ENCODE data around the gene NGEF.

Gene NGEF

GRCh38 chr2:232876161-232876977 lies 136.7 kb downstream of the NGEF start:
- no peaks in the 10 kb centered on the region for H3K36me3 ChIP-seq (ENCODE audit: insufficient read depth, low read length)
- H3K9me3 ChIP-seq (ENCODE audit: low read length): no peaks in the 10 kb centered on the region
- no peaks in the 10 kb centered on the region for H4K20me1 ChIP-seq (ENCODE audit: insufficient read depth, low read length)
- H3K9ac ChIP-seq (ENCODE audit: low read length): no peak overlapping the region
- no peaks in the 10 kb centered on the region for H3K79me2 ChIP-seq (ENCODE audit: insufficient read depth, low read length)
- H3K4me3 ChIP-seq (ENCODE audit: low read depth, low read length, poor library complexity, severe bottlenecking): peak overlapping the region; percentile 56
- no peak overlapping the region for H3K27ac ChIP-seq (ENCODE audit: low read depth, low read length, poor library complexity, severe bottlenecking)
- no peaks in the 10 kb centered on the region for H3K4me1 ChIP-seq (ENCODE audit: insufficient read depth, low read length, severe bottlenecking)
- peak overlapping the region; percentile 54 for H3K4me2 ChIP-seq (ENCODE audit: low read length)
- no peak overlapping the region for H2AFZ ChIP-seq (ENCODE audit: low read length)
- TF ChIP-seq, protein P1, sequence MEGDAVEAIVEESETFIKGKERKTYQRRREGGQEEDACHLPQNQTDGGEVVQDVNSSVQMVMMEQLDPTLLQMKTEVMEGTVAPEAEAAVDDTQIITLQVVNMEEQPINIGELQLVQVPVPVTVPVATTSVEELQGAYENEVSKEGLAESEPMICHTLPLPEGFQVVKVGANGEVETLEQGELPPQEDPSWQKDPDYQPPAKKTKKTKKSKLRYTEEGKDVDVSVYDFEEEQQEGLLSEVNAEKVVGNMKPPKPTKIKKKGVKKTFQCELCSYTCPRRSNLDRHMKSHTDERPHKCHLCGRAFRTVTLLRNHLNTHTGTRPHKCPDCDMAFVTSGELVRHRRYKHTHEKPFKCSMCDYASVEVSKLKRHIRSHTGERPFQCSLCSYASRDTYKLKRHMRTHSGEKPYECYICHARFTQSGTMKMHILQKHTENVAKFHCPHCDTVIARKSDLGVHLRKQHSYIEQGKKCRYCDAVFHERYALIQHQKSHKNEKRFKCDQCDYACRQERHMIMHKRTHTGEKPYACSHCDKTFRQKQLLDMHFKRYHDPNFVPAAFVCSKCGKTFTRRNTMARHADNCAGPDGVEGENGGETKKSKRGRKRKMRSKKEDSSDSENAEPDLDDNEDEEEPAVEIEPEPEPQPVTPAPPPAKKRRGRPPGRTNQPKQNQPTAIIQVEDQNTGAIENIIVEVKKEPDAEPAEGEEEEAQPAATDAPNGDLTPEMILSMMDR (IDR thresholded peaks at IDR 0.05; ENCODE audit: low read length): no peak
- no peak for TF ChIP-seq EZH2 (IDR thresholded peaks at IDR 0.05; ENCODE audit: borderline replicate concordance, low read length)
- H3K9me2 ChIP-seq (ENCODE audit: low read depth, low read length): no peaks in the 10 kb centered on the region
- H3K27me3 ChIP-seq (ENCODE audit: insufficient read depth, low read length): no peaks in the 10 kb centered on the region; the same call in 1 of the 2 replicates
- no peaks in the 10 kb centered on the region for H3F3A ChIP-seq (ENCODE audit: insufficient read depth, low read length)

DNA sequence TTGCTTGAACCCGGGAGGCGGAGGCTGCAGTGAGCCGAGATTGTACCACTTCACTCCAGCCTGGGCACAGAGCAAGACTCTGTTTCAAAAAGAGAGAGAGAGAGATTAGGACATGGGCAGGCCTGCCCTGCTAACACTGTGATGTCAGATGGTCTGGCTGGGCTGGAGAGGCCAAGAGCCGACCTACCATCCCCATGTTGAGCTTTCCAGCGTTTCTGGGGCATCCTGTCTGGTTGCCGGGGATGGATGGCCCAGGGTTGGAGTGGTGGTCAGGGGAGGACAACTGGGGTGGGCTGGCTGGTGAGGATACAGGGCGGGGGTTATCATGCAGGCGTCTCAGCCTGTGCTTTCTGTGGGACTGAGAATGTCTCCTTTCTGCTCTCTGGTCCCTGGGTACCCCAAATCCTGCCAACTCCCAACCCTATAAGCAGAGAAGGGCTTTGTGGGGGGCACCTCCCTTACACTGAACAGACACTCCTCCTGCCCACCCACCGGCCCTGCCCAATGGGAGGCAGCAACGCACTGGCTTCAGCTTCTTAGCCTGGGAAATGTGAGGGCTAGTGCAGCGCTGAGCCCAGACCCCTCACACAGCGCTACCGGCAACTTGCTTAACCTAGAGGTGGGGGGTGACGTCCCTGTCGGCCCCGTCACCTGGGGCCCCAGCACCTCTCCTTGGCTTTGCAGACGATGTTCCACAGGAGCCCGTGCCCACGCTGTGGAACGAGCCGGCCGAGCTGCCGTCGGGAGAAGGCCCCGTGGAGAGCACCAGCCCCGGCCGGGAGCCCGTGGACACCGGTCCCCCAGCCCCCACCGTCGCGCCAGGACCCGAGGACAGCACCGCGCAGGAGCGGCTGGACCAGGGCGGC lies 137.6 kb downstream of the NGEF start:
- Histone ChIP-seq H3K9ac (ENCODE audit: low read length) (no peak overlapping the region), H3K9me2 (ENCODE audit: low read depth, low read length) (no peaks in the 10 kb centered on the region), H3K27ac (ENCODE audit: low read depth, low read length, poor library complexity, severe bottlenecking) (no peak overlapping the region), H3K4me2 (ENCODE audit: low read length) (peak overlapping the region; percentile 54; the same call in 1 of the 2 replicates), H3K79me2 (ENCODE audit: insufficient read depth, low read length) (no peaks in the 10 kb centered on the region), H3K27me3 (ENCODE audit: insufficient read depth, low read length) (no peaks in the 10 kb centered on the region; the same call in 1 of the 2 replicates), H3K36me3 (ENCODE audit: insufficient read depth, low read length) (no peaks in the 10 kb centered on the region), H3K4me3 (ENCODE audit: low read depth, low read length, poor library complexity, severe bottlenecking) (peak overlapping the region; percentile 56), H3F3A (ENCODE audit: insufficient read depth, low read length) (no peaks in the 10 kb centered on the region), H2AFZ (ENCODE audit: low read length) (no peak overlapping the region), H3K4me1 (ENCODE audit: insufficient read depth, low read length, severe bottlenecking) (no peaks in the 10 kb centered on the region), H3K9me3 (ENCODE audit: low read length) (no peaks in the 10 kb centered on the region), H4K20me1 (ENCODE audit: insufficient read depth, low read length) (no peaks in the 10 kb centered on the region)
- no peak for TF ChIP-seq EZH2 (IDR thresholded peaks at IDR 0.05; ENCODE audit: borderline replicate concordance, low read length)
- TF ChIP-seq, protein P1 (IDR thresholded peaks at IDR 0.05; ENCODE audit: low read length): no peak

DNA sequence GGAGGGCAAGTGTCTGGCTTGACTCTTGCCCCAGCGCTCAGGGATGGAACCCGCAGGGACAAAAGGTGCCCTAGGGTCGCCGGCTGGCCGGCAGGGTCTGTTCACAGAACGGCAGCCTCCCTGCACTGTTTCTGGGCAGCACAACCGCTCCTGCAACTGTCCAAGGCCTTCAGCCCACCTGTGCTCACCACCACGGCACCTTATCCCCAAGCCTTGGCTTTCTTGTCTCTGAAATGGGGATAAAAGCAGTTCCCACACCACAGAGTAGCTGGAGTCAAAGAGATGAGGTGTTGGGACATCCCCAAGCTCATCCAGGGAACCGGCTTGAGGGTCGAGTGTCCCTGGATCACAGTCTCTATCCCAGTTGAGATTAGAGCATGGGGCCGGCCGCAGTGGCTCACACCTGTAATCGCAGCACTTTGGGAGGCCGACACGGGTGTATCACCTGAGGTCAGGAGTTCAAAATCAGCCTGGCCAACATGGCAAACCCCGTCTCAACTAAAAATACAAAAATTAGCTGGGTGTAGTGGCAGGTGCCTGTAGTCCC lies 138.3 kb downstream of the NGEF start:
- Histone ChIP-seq H4K20me1 (ENCODE audit: insufficient read depth, low read length) (no peaks in the 10 kb centered on the region), H3K27me3 (ENCODE audit: insufficient read depth, low read length) (no peaks in the 10 kb centered on the region; the same call in 1 of the 2 replicates), H3K36me3 (ENCODE audit: insufficient read depth, low read length) (no peaks in the 10 kb centered on the region), H2AFZ (ENCODE audit: low read length) (no peak overlapping the region), H3K9ac (ENCODE audit: low read length) (no peak overlapping the region), H3K4me1 (ENCODE audit: insufficient read depth, low read length, severe bottlenecking) (no peaks in the 10 kb centered on the region), H3K79me2 (ENCODE audit: insufficient read depth, low read length) (no peaks in the 10 kb centered on the region), H3K9me3 (ENCODE audit: low read length) (no peaks in the 10 kb centered on the region), H3K4me2 (ENCODE audit: low read length) (no peak overlapping the region), H3K27ac (ENCODE audit: low read depth, low read length, poor library complexity, severe bottlenecking) (no peak overlapping the region), H3K4me3 (ENCODE audit: low read depth, low read length, poor library complexity, severe bottlenecking) (no peak overlapping the region), H3F3A (ENCODE audit: insufficient read depth, low read length) (no peaks in the 10 kb centered on the region), H3K9me2 (ENCODE audit: low read depth, low read length) (no peaks in the 10 kb centered on the region)
- TF ChIP-seq, protein P1 (IDR thresholded peaks at IDR 0.05; ENCODE audit: low read length): no peak
- no peak for TF ChIP-seq EZH2 (IDR thresholded peaks at IDR 0.05; ENCODE audit: borderline replicate concordance, low read length)

All from OCI-LY1 (cell line).